Endothelial cell of umbilical vein (primary cell): ENCODE data around the gene RRP1B. TPM values are rescaled to one million over a fixed set of nuclear protein-coding genes. Genes with fewer than 3 reads are reported as not detected.

Experiments used
- BruUV-seq: library from RNA; stranded (reverse); fragments of 400-500 nt; replicated peaks from 2 replicates; lab custom pipeline; 2021; lab: Mats Ljungman, UMichigan
- CTCF ChIA-PET: fragments of 300-600, 350-600 bp; sonication (Branson Sonifier 250); formaldehyde crosslinking; loops from one replicate; lab custom pipeline; 2021; ENCODE audit warnings: antibody characterized with exemption, inconsistent platforms; lab: Charles Lee
- POLR2A ChIA-PET: fragments of 300-600, 350-600 bp; sonication (Branson Sonifier 250); formaldehyde crosslinking; loops from one replicate; lab custom pipeline; 2021; ENCODE audit warnings: antibody characterized with exemption, inconsistent platforms; lab: Charles Lee
- DNase-seq: peaks from one replicate; pipeline ENCODE4 v3.0.0-alpha.2; 2011; ENCODE audit warnings: low read depth, low spot score
- FAIRE-seq: peaks from 2 replicates; lab custom pipeline; 2011; peaks lifted over from hg19 to GRCh38; lab: Jason Lieb, UNC
- H2AFZ ChIP-seq: 2 replicates; pipeline ENCODE4 v1.6.0; 2012; ENCODE audit warnings: low read depth, low read length, control low read depth, inconsistent platforms
- H3K27ac ChIP-seq: 2 replicates; pipeline ENCODE4 v1.5.1; 2011; ENCODE audit warnings: low read depth, mild to moderate bottlenecking, control low read depth, low read length, moderate library complexity; ENCODE audit not compliant: insufficient read depth
- H3K27me3 ChIP-seq, 2 experiments: 2 replicates each; pipeline versions ENCODE4 v1.6.0 to v1.6.1; 2011; ENCODE audit warnings: low read length in 2 of 2, mixed read lengths in 1 of 2; ENCODE audit not compliant: control insufficient read depth in 2 of 2, insufficient read depth in 2 of 2
- H3K36me3 ChIP-seq, 2 experiments: 2 replicates in 1 of 2; 3 replicates in 1 of 2; pipeline ENCODE4 v1.5.1; 2011; ENCODE audit warnings: low read length in 2 of 2, mild to moderate bottlenecking in 1 of 2, moderate library complexity in 1 of 2; ENCODE audit not compliant: control insufficient read depth in 2 of 2, insufficient read depth in 2 of 2; ENCODE audit errors: extremely low read depth in 1 of 2
- H3K4me1 ChIP-seq: 3 replicates; pipeline ENCODE4 v1.5.1; 2011; ENCODE audit warnings: mild to moderate bottlenecking, low read length; ENCODE audit not compliant: control insufficient read depth, insufficient read depth; ENCODE audit errors: extremely low read depth
- H3K4me2 ChIP-seq: 2 replicates; pipeline ENCODE4 v1.6.1; 2011; ENCODE audit warnings: low read length, control low read depth, mixed read lengths; ENCODE audit not compliant: insufficient read depth
- H3K4me3 ChIP-seq, 3 experiments: fragments of 200-600 bp in 1 of 3; sonication (generic), shearing (Covaris generic) in 1 of 3; replicated peaks in 1 of 3; 2 replicates each; pipeline ENCODE4 v1.5.1; 2011 to 2016; ENCODE audit warnings: control low read depth in 3 of 3, low read length in 3 of 3, mild to moderate bottlenecking in 2 of 3, inconsistent platforms in 1 of 3, low read depth in 1 of 3, moderate library complexity in 1 of 3; ENCODE audit not compliant: insufficient read depth in 1 of 3
- H3K79me2 ChIP-seq: 2 replicates; pipeline ENCODE4 v1.6.0; 2012; ENCODE audit warnings: low read length, inconsistent platforms; ENCODE audit not compliant: control insufficient read depth, insufficient read depth
- H3K9ac ChIP-seq: replicated peaks from 2 replicates; pipeline ENCODE3; 2011; ENCODE audit warnings: low read length, control low read depth; ENCODE audit not compliant: insufficient read depth; ENCODE audit errors: extremely low read depth
- H3K9me1 ChIP-seq: replicated peaks from 3 replicates; pipeline ENCODE4 v1.6.0; 2011; ENCODE audit warnings: mild to moderate bottlenecking, low read length; ENCODE audit not compliant: control insufficient read depth, insufficient read depth; ENCODE audit errors: extremely low read depth
- H3K9me3 ChIP-seq: replicated peaks from 2 replicates; pipeline ENCODE4 v1.5.1; 2012; ENCODE audit warnings: low read length, inconsistent platforms; ENCODE audit not compliant: control insufficient read depth, insufficient read depth
- H4K20me1 ChIP-seq: replicated peaks from 2 replicates; pipeline ENCODE3; 2011; ENCODE audit warnings: mild to moderate bottlenecking, low read length; ENCODE audit not compliant: control insufficient read depth, insufficient read depth; ENCODE audit errors: extremely low read depth
- CTCF ChIP-seq, 2 donors: IDR thresholded peaks; 1 replicate in 1 of 2; 2 replicates in 1 of 2; pipeline ENCODE4 v1.5.1; 2011; ENCODE audit warnings: low read length in 2 of 2, mild to moderate bottlenecking in 2 of 2, moderate library complexity in 2 of 2, control low read depth in 1 of 2, inconsistent platforms in 1 of 2, low read depth in 1 of 2; ENCODE audit not compliant: insufficient read depth in 1 of 2; ENCODE audit errors: extremely low read depth in 1 of 2
- EZH2 ChIP-seq: IDR thresholded peaks from 2 replicates; pipeline ENCODE4 v1.6.1; 2012; ENCODE audit warnings: borderline replicate concordance, low read depth, mild to moderate bottlenecking, moderate library complexity, low read length, inconsistent platforms; ENCODE audit not compliant: severe bottlenecking
- FOS ChIP-seq: IDR thresholded peaks from 2 replicates; pipeline ENCODE4 v1.6.1; 2011; ENCODE audit warnings: mild to moderate bottlenecking, low read length, moderate library complexity, borderline replicate concordance; ENCODE audit not compliant: insufficient read depth
- GATA2 ChIP-seq: IDR thresholded peaks from 2 replicates; pipeline ENCODE4 v1.7.0; 2011; ENCODE audit warnings: low read depth, mild to moderate bottlenecking, moderate library complexity, mixed read lengths, low read length; ENCODE audit not compliant: insufficient read length, insufficient read depth
- JUN ChIP-seq: IDR thresholded peaks from 2 replicates; pipeline ENCODE4 v1.6.1; 2011; ENCODE audit warnings: borderline replicate concordance, low read depth; ENCODE audit not compliant: insufficient read length, insufficient read depth
- MAX ChIP-seq: IDR thresholded peaks from 2 replicates; pipeline ENCODE4 v1.6.1; 2011; ENCODE audit not compliant: insufficient read depth, insufficient read length
- MYC ChIP-seq: IDR thresholded peaks from one replicate; pipeline ENCODE4 v1.6.1; 2011; ENCODE audit warnings: mild to moderate bottlenecking, low read depth, low read length
- POLR2A ChIP-seq: IDR thresholded peaks from 2 replicates; pipeline ENCODE4 v1.6.1; 2012; ENCODE audit warnings: low read depth, mild to moderate bottlenecking, control low read depth, low read length
- POLR2AphosphoS5 ChIP-seq: IDR thresholded peaks from 2 replicates; pipeline ENCODE4 v1.6.1; 2012; ENCODE audit warnings: low read depth, mild to moderate bottlenecking, control low read depth, low read length, moderate library complexity; ENCODE audit not compliant: insufficient read depth
- dilution Hi-C: fragments of 300-500 bp; cut with MboI; formaldehyde crosslinking; loops from one replicate; pipeline ENCODE4 v1.15.0; 2019; ENCODE audit warnings: low sequenced_read_pairs; ENCODE audit not compliant: extremely low pct_ligation_motif_present
- intact Hi-C: fragments of 100-400 bp; cut with micrococcal nuclease; formaldehyde crosslinking; loops from one replicate; pipeline ENCODE4 v1.10.0; 2022
- polyA plus RNA-seq, 4 experiments: library from polyadenylated mRNA; depleted of rRNA in 3 of 4; stranded (reverse) in 3 of 4; unstranded in 1 of 4; fragments of >200 nt; gene quantifications; 2 replicates each; pipeline versions ENCODE4 v1.2.1 to v1.2.3, GENCODE V29; 2011 to 2012; ENCODE audit warnings: missing spikeins in 1 of 4
- total RNA-seq: library from RNA; stranded (reverse); gene quantifications from 2 replicates; pipeline ENCODE4 v1.2.3, GENCODE V29; 2021

Gene RRP1B
- total and polyA plus RNA-seq, 2 donors (not counting 3 experiments of a cell fraction or from before 2014, with no cell fraction given) = 13.0 to 39.9 TPM

DNA sequence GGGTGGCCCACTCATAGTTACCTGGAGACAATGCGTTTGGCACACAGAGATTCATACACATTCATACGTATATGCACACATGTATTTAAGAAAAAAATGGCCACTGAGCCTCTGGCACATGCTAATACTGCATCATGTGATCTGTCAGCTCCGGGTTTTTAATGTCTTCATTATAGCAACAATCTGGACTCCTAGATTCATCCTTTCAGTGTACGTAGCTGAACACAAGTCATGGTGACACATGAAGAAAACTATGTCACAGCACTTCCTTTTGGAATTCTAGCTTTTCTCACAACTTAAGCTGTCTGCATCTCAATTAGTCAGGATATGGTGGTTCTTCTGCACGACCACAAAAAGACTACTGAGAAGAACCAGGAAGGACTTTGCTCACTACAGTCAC is 24.7 kb upstream of the RRP1B start:
- no peak for FAIRE-seq
- no peaks in the 10 kb centered on the region for H3K4me1 ChIP-seq
- no TSS peak for BruUV-seq
- H3K9me3 ChIP-seq = no peaks in the 10 kb centered on the region
- no peaks in the 10 kb centered on the region for H3K9me1 ChIP-seq
- H4K20me1 ChIP-seq = no peaks in the 10 kb centered on the region
- no peaks in the 10 kb centered on the region for H3K36me3 ChIP-seq
- no peak overlapping the region for H3K4me3 ChIP-seq
- dilution Hi-C loops = no loop called here
- no peak overlapping the region for H3K4me2 ChIP-seq
- TF ChIP-seq FOS = no peak
- no peak for TF ChIP-seq POLR2AphosphoS5
- no peak for TF ChIP-seq MYC
- TF ChIP-seq MAX = no peak
- TF ChIP-seq POLR2A = no peak
- no peak overlapping the region for H3K9ac ChIP-seq
- ChIA-PET POLR2A (no interaction called here), CTCF (interaction anchor here (1.6 kb wide), 1 partner anchor 11 kb away, joined by 6 read pairs; no protein-coding TSS in a partner anchor)
- no peaks in the 10 kb centered on the region for H3K27me3 ChIP-seq
- H2AFZ ChIP-seq = peak overlapping the region; percentile 53
- no peak for DNase-seq
- intact Hi-C loops = no loop called here
- no peaks in the 10 kb centered on the region for H3K79me2 ChIP-seq
- H3K27ac ChIP-seq = no peak overlapping the region

DNA sequence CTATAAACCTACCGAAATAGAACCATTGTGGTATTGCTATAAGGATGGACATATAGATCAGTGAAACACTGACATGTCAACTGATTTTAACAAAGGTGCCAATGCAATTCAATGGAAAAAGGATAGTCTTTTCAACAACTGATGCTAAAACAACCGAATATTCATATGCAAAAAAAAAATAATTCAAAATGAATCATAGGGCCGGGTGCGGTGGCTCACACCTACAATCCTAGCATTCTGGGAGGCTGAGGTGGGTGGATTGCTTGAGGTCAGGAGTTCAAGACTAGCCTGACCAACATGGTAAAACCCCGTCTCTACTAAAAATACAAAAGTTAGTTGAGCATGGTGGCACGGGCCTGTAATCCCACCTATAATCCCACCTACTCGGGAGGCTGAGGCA is 23.9 kb upstream of the RRP1B start:
- Histone ChIP-seq H3K36me3 (no peaks in the 10 kb centered on the region), H3K27me3 (no peaks in the 10 kb centered on the region), H3K27ac (no peak overlapping the region), H4K20me1 (no peaks in the 10 kb centered on the region), H2AFZ (no peak overlapping the region), H3K9me3 (no peaks in the 10 kb centered on the region), H3K4me3 (no peak overlapping the region), H3K9me1 (no peaks in the 10 kb centered on the region), H3K4me1 (no peaks in the 10 kb centered on the region), H3K4me2 (no peak overlapping the region), H3K79me2 (no peaks in the 10 kb centered on the region), H3K9ac (no peak overlapping the region)
- CTCF ChIA-PET = no interaction called here
- intact Hi-C loops (no loop called here), dilution Hi-C loops (no loop called here)
- POLR2A ChIA-PET = no interaction called here
- BruUV-seq = no TSS peak
- TF ChIP-seq EZH2 (no peak), CTCF (IDR thresholded peaks at IDR 0.05; ENCODE audit: extremely low read depth in 1 of 2, insufficient read depth in 1 of 2, low read depth in 1 of 2, low read length in 2 of 2) (no peak), GATA2 (no peak), POLR2A (no peak), JUN (no peak), FOS (no peak), MYC (no peak), MAX (no peak), POLR2AphosphoS5 (no peak)
- FAIRE-seq (no peak), DNase-seq (no peak)
